IPS-NIHi7 (cell line): ENCODE results near the gene ASTN2.
A peak's percentile ranks its signal among the peaks of the same experiment; 100 is the strongest.
"Not testable (repeated sequence)": the region's sequence is repeated elsewhere in the genome, so short reads cannot be mapped to it uniquely, and the experiment has no call there.

Source experiments
- DNase-seq: peaks from one replicate; pipeline ENCODE4 v3.0.0; 2012; ENCODE audit warnings: mixed read lengths; ENCODE audit errors: extremely low spot score

Gene ASTN2

GRCh38 chr9:116873937-116874914 is 540.6 kb downstream of the ASTN2 start:
- no peak for DNase-seq

DNA sequence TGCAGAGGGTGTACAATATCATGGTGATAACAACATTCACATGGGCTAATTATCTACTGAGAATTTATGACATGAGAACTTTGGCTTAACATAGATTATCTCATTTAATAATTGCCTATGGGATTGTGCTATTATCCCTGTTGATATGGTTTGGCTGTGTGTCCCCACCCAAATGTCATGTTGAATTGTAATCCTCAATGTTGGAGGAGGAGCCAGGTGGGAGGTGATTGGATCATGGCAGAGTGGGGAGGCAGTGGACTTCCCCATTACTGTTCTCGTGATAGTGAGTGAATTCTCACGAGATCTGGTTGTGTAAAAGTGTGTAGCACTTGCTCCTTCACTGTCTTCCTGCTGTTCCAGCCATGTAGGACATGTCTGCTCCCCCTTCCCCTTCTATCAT is 541.4 kb downstream of the ASTN2 start:
- DNase-seq = no peak

DNA sequence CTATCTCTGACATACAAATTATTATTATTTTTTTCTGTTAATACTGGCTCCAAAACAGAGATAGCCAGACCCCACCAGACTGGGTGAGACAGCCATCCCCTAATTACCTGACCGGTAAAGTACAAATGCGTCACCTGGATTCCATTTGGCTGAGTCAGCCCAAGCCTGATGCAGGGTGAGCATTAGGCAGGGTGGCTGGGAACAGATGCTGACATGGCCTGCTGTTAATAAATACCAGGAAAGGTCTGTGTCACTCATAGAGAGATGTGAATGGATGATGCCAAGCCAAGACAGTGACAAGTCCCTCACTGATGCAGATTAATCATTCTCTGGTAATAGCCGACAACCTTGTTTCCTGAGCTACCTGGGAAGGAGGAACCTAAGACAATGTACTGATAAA is 544.3 kb downstream of the ASTN2 start:
- DNase-seq = peak; percentile 63

DNA sequence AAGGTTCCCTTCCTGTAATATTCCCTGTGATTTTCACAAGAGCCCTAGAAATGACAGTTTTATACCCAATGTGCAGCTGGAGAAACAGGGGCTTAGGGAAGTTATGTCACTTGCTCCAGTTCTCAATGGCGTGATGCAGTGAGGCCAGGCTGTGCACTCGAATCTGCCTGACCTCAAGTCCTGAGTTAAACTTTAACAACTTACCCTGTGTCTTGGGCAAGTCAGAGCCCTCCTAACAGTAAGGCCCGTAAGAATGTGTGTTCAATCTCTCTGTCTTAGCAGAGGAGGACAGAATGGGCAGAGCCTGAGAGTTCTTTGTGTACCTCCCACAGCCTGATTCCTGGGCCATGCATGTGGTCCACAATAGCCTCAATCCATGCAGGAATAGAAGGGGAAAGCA is 546.7 kb downstream of the ASTN2 start:
- no peak for DNase-seq

DNA sequence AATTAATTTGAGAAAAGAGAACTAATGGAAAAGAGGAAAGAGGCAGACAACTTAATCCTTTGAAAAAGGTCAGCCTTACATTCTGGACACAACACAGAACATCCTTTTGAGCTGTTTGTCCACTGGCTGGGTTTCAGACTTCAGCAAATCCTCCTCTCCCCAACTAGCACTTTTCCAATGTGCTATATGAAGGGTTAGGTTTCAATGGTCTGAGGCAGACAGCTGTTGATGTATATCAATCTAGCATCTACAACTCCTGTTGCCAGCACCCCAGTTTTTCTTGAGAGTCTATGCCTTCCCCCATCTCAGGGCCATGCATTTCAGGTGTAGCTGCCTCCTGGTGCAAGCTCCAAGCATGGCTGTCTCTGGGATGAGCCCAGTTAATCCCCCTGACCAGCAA is 553.5 kb downstream of the ASTN2 start:
- DNase-seq = no peak

- peak; percentile 90 for DNase-seq
These were observed 554.2 kb downstream of the ASTN2 start for GRCh38 chr9:116860509-116861120.

GRCh38 chr9:116859763-116860162 is 555.1 kb downstream of the ASTN2 start:
- DNase-seq = no peak

DNA sequence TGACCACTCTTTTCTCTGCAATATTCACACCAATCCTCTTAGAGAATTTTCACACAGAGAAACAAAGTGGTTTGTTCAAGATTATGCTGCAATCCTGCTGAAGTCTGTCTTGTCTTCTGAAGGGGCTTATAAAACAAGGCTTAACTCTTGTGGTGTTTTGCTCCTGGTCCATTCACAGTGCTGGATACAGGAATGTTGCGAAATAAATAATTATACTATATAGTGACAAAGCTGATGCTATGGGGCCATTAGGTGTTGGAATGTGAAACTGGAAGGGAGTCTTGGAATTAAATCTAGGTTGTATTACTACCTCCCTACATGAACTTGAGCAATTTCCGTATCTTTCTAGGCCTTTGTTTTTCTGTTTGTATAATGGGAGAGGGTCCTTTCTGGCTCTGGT is 557.5 kb downstream of the ASTN2 start:
- DNase-seq = no peak

DNA sequence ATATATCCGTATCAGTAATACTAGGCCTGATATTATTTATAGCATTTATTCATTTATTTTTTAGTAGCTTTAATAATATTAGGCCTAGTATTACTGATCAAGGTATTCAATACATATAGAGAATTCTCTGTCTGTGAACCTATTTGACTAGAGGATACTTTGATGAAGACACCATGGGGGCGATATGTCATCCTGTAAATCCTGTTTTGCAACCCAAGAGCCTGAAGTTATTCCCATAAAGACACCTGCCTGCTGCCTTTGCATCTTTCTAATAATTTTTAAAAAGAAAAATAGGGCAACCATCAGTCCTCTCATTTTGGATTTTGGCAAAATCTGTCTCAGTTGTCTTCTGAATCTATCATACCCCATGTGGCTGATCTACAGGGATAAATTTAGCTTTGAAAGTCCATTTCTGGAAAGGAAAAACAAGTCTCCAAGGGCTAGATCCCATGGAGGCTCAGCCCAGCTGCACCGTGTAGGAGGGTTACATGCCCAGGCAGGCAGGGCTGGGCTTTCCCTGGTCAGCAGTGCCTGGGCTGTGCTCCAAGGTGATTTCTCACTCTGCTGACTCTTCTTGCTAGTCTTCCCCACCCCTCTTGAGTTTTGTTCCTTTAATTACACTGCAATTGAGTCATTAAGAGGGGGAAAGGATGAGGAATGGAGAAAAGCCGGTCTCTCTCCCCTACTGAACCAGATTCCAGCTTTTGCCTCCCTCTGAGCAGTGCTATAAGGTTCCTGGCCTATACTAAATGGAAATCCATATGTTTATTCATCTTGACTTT is 558.8 kb downstream of the ASTN2 start:
- DNase-seq = no peak

GRCh38 chr9:116849721-116850120 is 565.1 kb downstream of the ASTN2 start:
- no peak for DNase-seq

- DNase-seq = no peak
These were observed 570.2 kb downstream of the ASTN2 start for GRCh38 chr9:116844621-116845020.

DNA sequence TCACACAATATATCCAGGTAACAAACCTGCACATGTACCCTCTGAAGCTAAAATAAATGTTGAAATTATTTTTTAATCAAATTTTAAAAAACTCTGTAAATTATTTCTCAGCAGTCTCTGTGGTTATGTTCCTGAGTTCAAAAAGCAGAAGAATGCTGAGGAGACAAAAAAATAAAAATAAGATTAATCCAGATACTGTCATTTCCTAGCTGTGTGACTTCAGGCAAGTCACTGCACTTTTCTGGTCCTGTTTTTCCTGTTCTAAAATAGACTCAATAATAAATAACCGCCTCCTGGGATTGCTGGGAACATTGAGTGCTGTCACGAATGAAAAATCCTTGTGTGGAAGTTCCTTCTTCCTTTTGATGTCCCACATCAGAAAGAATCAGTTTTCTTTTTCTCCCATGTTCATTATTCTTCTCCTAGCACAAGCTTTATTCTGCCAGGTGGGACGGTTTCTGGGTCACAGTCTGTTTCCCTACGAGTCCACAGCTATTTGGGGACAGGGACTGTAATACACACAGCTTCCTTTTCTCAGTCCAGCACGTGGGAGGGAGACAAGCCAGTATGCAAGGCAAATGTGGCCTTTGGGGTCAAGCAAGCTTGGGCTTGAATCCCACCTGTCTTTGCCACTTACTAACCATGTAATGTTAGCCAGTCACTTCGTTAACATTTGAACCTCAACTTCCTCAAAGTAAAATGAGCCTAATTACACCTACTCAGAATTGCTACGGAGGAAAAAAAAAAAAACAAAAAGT is 570.8 kb downstream of the ASTN2 start:
- no peak for DNase-seq

DNA sequence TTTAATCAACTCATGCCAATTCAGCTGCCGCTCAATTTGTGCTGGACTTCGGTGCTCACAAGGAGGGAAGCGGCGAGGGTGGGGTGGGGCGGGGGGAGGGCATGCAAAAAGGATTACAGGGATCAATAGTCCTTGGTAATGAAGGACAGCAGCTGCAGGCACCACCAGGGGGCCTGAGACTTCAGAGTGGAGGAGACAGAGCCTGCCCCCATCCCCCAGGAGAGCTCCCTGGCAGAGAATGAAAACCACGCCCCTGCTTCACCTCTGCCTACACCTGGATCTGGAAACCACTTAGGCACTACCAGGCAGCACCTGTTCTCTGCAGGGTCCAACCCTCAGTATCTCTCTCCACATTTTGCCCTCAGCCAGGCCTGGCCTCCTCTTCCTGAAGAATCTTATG is 572.2 kb downstream of the ASTN2 start:
- peak; percentile 77 for DNase-seq

DNA sequence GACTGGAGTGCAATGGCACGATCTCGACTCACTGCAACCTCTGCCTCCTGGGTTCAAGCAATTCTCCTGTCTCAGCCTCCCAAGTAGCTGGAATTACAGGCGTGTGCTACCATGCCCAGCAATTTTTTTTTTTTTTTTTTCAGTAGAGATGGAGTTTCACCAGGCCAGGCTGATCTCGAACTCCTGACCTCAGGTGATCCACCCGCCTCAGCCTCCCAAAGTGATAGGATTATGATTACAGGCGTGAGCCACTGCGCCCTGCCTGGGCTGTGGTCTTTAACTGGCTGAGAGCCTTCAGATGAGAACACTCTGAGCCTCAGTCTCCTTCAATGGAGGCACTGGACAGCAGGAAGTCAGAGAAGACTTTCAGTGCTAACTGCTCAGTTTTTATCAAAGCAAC is 576.4 kb downstream of the ASTN2 start:
- not testable (repeated sequence) for DNase-seq

- DNase-seq = peak; percentile 59
These were observed 577.6 kb downstream of the ASTN2 start for GRCh38 chr9:116837018-116837989.

- not testable (repeated sequence) for DNase-seq
These were observed 584.5 kb downstream of the ASTN2 start for GRCh38 chr9:116830321-116830720.

- no peak for DNase-seq
These were observed 593.1 kb downstream of the ASTN2 start for GRCh38 chr9:116821633-116822229.

- no peak for DNase-seq
These were observed 595.7 kb downstream of the ASTN2 start for GRCh38 chr9:116819116-116819515.

DNA sequence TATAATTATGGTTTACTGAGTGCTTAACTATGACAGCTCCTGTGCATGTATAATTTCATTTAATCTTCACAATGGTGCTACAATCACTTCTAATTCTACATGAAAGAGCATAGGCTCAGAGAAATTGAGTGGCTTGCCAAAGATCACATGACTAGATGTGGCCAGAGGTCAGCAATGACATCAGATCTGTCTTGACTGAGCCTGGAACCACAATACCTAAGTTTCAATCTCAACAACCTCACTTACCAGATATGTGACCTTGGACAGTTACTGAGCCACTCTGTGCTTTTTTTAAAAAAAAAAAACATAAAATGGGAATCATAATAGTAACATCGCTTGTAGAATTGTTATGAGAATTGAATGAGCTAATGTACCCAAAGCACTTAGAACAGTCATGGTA is 597.1 kb downstream of the ASTN2 start:
- no peak for DNase-seq

- DNase-seq = no peak
These were observed 598.4 kb downstream of the ASTN2 start for GRCh38 chr9:116816484-116816883.
